SK-N-DZ (cell line): Measurements from ENCODE around the gene CIBAR2.

Experiments used
- DNase-seq: peaks from one replicate; pipeline ENCODE4 v3.0.0-alpha.2; 2015; ENCODE audit warnings: low spot score

The CIBAR2 gene

GRCh38 chr16:85144026-85144915 is 32.0 kb upstream of the CIBAR2 start:
- DNase-seq: peak; percentile 75

- no peak for DNase-seq
Measured at GRCh38 chr16:85142771-85143211, 30.5 kb upstream of the CIBAR2 start.

- DNase-seq: no peak
Measured at GRCh38 chr16:85142129-85142513, 29.8 kb upstream of the CIBAR2 start.

- peak; percentile 90 for DNase-seq
Measured at GRCh38 chr16:85141491-85142128, 29.3 kb upstream of the CIBAR2 start.

- DNase-seq: no peak
Measured at GRCh38 chr16:85140455-85141012, 28.3 kb upstream of the CIBAR2 start.

- no peak for DNase-seq
Measured at GRCh38 chr16:85139881-85140339, 27.6 kb upstream of the CIBAR2 start.

- no peak for DNase-seq
Measured at GRCh38 chr16:85138825-85139627, 26.8 kb upstream of the CIBAR2 start.

GRCh38 chr16:85138073-85138824 is 26.0 kb upstream of the CIBAR2 start:
- no peak for DNase-seq

- peak; percentile 75 for DNase-seq
Measured at GRCh38 chr16:85137323-85138072, 25.2 kb upstream of the CIBAR2 start.

GRCh38 chr16:85136702-85137322 is 24.5 kb upstream of the CIBAR2 start:
- peak; percentile 83 for DNase-seq

GRCh38 chr16:85136213-85136701 is 24.0 kb upstream of the CIBAR2 start:
- DNase-seq: no peak

GRCh38 chr16:85134789-85135142 is 22.5 kb upstream of the CIBAR2 start:
- no peak for DNase-seq

GRCh38 chr16:85134076-85134788 is 22.0 kb upstream of the CIBAR2 start:
- DNase-seq: no peak

- no peak for DNase-seq
Measured at GRCh38 chr16:85133290-85133599, 21.0 kb upstream of the CIBAR2 start.

GRCh38 chr16:85132456-85133289 is 20.4 kb upstream of the CIBAR2 start:
- DNase-seq: no peak

GRCh38 chr16:85130705-85131028 is 18.4 kb upstream of the CIBAR2 start:
- no peak for DNase-seq

- no peak for DNase-seq
Measured at GRCh38 chr16:85129876-85130704, 17.8 kb upstream of the CIBAR2 start.
